Activated T-helper 1 cell treated with anti-CD3 and anti-CD28 coated beads, Interleukin-12 subunit alpha, Interleukin-12 subunit beta, Interleukin-2, Interleukin-4 antibody, amounts not matched to agents 30 ng/mL and 10 ng/mL and 1 ng/mL, durations not matched to agents 14 hours and 24 hours and 36 hours (primary cell): Measurements from ENCODE around the gene CD81. TPM values are rescaled to one million over a fixed set of nuclear protein-coding genes. Genes with fewer than 3 reads are reported as not detected.

ENCODE experiments used
- DNase-seq: peaks from one replicate; pipeline ENCODE4 v3.0.0; 2021; ENCODE audit warnings: low spot score
- H3K27ac Mint-ChIP-seq: one replicate; pipeline ENCODE4 v1.8.0; 2021; ENCODE audit warnings: mild to moderate bottlenecking, mixed read lengths
- H3K27me3 Mint-ChIP-seq: one replicate; pipeline ENCODE4 v1.8.0; 2022; ENCODE audit warnings: mild to moderate bottlenecking, moderate library complexity, mixed read lengths; ENCODE audit not compliant: insufficient read depth
- H3K36me3 Mint-ChIP-seq: one replicate; pipeline ENCODE4 v1.8.0; 2021; ENCODE audit warnings: low read depth, mixed read lengths
- H3K4me1 Mint-ChIP-seq: one replicate; pipeline ENCODE4 v1.8.0; 2021; ENCODE audit warnings: low read depth, mixed read lengths
- H3K4me3 Mint-ChIP-seq: one replicate; pipeline ENCODE4 v1.8.0; 2021; ENCODE audit warnings: mild to moderate bottlenecking, moderate library complexity, mixed read lengths
- H3K9me3 Mint-ChIP-seq: one replicate; pipeline ENCODE4 v1.8.0; 2021; ENCODE audit warnings: mixed read lengths
- intact Hi-C: fragments of 100-400 bp; cut with micrococcal nuclease; formaldehyde crosslinking; loops from one replicate; pipeline ENCODE4 v1.15.1; 2024
- total RNA-seq: library from RNA; stranded (reverse); gene quantifications from 2 replicates; pipeline ENCODE4 v1.2.3, GENCODE V29; 2022

The CD81 gene
- total RNA-seq, 1 donor from 2014 or later = 247 TPM

DNA sequence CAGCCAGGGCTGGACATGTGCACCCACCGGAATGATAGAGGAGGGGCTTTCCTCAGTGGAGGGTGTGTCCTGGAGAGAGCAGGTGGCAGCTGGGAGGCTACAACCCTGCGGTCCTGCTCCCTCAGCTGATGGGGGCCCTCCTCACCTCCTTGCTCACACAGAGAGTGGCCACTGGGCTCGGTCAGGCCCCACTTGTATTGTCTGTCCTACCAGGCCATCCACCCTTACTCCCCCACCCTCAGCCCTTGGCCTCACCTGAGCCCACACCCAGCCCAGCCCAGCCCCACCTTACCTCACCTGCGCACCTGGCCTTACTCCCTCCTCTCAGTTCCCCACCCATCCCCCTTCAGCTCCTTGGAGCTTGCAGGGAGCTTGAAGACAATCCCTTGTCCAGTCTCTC is 64.1 kb downstream of the CD81 start:
- Mint-ChIP-seq H3K9me3 (no peaks in the 10 kb centered on the region), H3K27ac (no peak overlapping the region), H3K36me3 (no peaks in the 10 kb centered on the region), H3K4me1 (peaks cover 16% of the 10 kb centered on the region), H3K27me3 (peaks cover 23% of the 10 kb centered on the region), H3K4me3 (no peak overlapping the region)
- no peak for DNase-seq
- intact Hi-C loops = loop anchor here (10.0 kb wide), 1 partner anchor 1954 kb away; the partner anchor contains the start of gene TRIM21

DNA sequence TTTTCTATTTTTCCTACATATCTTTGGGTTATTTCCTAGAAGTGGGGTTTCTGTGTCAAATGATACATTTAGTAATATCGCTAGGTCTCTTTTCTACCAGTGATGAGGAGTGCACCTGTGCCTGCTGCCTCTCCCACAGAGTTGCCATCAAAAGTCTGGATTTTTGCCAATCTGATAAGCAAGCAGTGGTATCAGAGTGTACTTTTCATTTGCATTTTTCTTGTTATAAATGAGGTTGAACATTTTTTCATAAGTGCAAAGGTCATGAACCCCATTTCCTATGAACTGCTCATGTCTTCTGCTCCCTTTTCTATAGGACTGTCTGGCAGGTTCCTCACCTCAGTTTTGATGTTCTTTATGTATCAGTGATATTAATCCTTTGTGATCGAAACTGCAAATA is 65.5 kb downstream of the CD81 start:
- Mint-ChIP-seq H3K36me3 (no peaks in the 10 kb centered on the region), H3K4me3 (no peak overlapping the region), H3K9me3 (no peaks in the 10 kb centered on the region), H3K27me3 (peaks cover 23% of the 10 kb centered on the region), H3K27ac (no peak overlapping the region), H3K4me1 (peaks cover 24% of the 10 kb centered on the region)
- intact Hi-C loops = loop anchor here (10.0 kb wide), 1 partner anchor 1952 kb away; the partner anchor contains the start of gene TRIM21
- no peak for DNase-seq

DNA sequence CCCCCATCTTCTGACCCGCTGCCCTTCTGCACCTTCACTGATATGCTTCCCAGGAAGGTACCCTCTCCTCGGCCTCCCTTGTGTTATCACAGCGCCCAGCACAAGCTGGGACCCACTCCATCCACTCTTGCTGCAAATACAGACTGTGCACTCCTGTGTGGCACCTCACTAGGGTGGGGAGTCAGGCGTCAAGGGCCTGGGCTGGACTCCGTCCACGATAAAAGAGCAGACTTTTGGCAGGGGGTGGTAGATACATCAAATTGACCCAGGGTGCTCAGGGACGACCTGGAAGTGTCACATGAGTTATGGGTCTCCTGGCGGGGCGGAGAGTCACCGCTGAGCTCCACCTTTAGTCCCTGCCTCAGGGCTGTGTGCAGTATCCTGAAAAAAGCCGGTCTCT is 66.3 kb downstream of the CD81 start:
- Mint-ChIP-seq H3K4me1 (peaks cover 27% of the 10 kb centered on the region), H3K36me3 (no peaks in the 10 kb centered on the region), H3K27me3 (peaks cover 22% of the 10 kb centered on the region), H3K9me3 (no peaks in the 10 kb centered on the region), H3K27ac (no peak overlapping the region), H3K4me3 (peak overlapping the region; percentile 62)
- intact Hi-C loops = loop anchor here (10.0 kb wide), 1 partner anchor 1951 kb away; the partner anchor contains the start of gene TRIM21
- no peak for DNase-seq

DNA sequence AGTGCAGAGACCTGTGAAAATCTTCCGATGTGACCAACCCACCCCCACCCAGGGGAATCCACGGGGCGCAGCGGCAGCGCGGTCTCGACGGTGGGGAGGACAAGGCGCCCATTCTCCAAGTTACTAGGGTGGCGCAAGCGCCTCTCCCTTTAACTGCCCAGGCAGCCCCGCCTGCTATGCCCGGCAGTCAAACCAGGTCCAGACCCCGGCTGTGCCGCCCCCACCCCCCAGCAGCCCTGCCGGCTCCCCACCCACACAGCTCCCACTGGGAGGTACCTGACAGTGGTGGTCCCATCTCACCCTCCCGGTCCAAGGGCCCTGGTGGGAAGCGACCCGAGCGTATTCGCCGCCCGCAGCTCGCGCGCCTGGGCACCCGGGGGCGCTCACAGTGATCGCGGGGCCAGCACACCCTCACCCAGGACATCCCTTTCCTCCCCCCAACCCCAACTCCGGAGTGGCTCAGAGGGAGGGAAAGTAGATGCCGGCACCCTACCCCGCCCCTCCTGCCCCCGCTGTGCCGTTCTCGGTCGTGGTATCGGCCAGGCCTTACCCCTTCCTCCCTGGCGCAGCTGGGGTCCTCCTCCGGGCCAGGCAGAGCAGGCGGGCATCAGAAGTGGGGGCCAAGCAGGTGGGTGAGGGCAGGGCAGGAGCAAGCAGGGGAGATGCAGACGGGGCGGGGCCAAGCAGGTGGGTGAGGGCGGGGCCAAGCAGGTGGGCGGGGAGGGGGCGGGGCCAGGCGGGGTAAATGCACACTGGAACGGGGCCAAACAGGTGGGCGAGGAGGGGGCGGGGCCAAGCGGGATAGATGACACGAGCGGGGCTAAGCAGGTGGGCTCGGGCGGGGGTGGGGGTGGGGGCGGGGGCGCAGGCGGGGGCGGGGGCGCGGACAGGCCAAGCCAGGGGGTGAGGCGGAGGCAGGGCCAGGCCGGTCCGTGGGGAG is 67.0 kb downstream of the CD81 start, which contains the start of gene TRPM5:
Gene TRPM5 (minus strand): TSS at position 634 of the 940 bp plus-strand sequence. CDS start 21,478 bp downstream, outside the sequence.
- Mint-ChIP-seq H3K4me3 (peak within 1 kb of the TSS; percentile 88), H3K27ac (peak within 1 kb of the TSS; percentile 65), H3K27me3 (peaks cover 16% of the 10 kb centered on the region), H3K36me3 (no peaks in the 10 kb centered on the region), H3K9me3 (no peaks in the 10 kb centered on the region), H3K4me1 (peaks cover 27% of the 10 kb centered on the region)
- intact Hi-C loops = loop anchor here (1.0 to 10.0 kb wide), 4 partner anchors 44 to 1951 kb away; partner anchors contain the start of genes CD81, CDKN1C, TRIM21 and TSSC4
- no peak for DNase-seq

DNA sequence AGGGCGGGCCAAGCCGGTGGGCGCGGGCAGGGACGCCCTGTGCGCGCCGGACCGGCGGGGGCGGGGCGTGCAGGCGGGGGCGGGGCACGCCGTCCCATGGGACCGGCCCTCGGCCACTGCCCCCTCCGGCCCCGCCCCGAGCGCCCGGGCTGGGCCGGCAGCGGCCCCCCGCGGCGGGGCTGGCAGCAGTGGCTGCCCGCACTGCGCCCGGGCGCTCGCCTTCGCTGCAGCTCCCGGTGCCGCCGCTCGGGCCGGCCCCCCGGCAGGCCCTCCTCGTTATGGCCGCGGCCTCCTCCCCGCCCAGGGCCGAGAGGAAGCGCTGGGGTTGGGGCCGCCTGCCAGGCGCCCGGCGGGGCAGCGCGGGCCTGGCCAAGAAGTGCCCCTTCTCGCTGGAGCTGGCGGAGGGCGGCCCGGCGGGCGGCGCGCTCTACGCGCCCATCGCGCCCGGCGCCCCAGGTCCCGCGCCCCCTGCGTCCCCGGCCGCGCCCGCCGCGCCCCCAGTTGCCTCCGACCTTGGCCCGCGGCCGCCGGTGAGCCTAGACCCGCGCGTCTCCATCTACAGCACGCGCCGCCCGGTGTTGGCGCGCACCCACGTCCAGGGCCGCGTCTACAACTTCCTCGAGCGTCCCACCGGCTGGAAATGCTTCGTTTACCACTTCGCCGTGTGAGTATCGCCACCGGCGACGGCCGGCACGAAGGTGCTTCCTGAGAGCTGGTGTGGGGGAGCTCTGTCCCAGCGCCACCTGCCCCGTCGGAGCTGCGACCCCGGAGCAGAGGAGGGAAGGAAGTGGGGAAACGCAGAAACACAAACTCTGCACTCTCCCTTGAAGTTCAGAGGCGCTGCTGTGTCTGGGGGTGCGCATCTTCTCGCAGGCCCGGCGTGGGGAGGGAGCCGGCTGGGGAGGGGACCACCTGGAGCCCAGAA is 68.0 kb downstream of the CD81 start, which contains the start of gene KCNQ1:
Gene KCNQ1 (plus strand): TSS at position 188 of the 925 bp plus-strand sequence. CDS start 91 bp downstream, at position 279.
- H3K27ac Mint-ChIP-seq = peak within 1 kb of the TSS; percentile 65
- peaks cover 27% of the 10 kb centered on the region for H3K4me1 Mint-ChIP-seq
- no peaks in the 10 kb centered on the region for H3K36me3 Mint-ChIP-seq
- peaks cover 14% of the 10 kb centered on the region for H3K27me3 Mint-ChIP-seq
- no peaks in the 10 kb centered on the region for H3K9me3 Mint-ChIP-seq
- intact Hi-C loops = loop anchor here (1.0 to 10.0 kb wide), 4 partner anchors 45 to 1950 kb away; partner anchors contain the start of genes CD81, CDKN1C, TRIM21 and TSSC4
- H3K4me3 Mint-ChIP-seq = peak within 1 kb of the TSS; percentile 88
- peak; percentile 49 for DNase-seq

DNA sequence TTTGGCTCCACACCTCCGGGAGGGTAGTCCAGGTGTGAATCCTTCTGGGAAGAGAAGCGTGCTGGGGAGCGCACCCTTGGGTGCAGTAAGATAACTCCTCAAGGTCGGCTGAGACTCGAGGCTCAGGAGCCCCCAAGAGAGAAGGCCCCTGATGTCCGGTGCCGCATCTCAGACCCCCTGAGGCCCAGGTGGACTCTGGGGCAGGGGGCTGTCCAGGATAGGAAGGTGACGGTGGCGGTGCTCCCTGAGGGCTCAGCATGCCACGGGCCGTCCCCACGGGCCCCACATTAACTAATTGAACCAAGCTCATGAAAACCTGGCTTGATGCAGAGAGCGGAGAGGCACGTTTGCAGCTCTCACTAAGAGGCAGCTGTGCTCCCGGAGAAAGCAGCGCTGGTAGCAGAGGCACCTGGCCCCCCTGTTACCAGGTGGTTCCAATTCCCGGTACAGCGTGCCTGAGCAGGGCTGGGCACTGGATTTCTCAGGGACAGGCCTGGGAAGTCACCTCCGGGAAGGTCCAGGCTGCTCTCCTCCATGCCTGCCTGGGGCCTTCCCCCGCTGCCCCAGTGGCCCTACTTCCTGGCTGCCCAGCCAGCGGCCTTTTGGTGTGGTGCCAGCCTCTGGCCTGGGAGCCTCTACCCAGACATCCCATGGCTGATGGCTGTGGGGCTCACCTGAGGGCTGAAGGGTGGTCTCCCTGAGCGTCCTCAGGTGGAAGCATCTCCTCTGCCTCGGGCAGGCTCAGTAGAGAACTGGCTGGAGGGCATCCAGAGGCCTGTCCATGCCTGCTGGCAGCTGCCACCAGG is 68.8 kb downstream of the CD81 start:
- Mint-ChIP-seq H3K27me3 (peaks cover 14% of the 10 kb centered on the region), H3K4me3 (peak overlapping the region; percentile 88), H3K4me1 (peaks cover 27% of the 10 kb centered on the region), H3K9me3 (no peaks in the 10 kb centered on the region), H3K36me3 (no peaks in the 10 kb centered on the region), H3K27ac (no peak overlapping the region)
- DNase-seq = no peak
- intact Hi-C loops = loop anchor here (10.0 kb wide), 1 partner anchor 1949 kb away; the partner anchor contains the start of gene TRIM21

DNA sequence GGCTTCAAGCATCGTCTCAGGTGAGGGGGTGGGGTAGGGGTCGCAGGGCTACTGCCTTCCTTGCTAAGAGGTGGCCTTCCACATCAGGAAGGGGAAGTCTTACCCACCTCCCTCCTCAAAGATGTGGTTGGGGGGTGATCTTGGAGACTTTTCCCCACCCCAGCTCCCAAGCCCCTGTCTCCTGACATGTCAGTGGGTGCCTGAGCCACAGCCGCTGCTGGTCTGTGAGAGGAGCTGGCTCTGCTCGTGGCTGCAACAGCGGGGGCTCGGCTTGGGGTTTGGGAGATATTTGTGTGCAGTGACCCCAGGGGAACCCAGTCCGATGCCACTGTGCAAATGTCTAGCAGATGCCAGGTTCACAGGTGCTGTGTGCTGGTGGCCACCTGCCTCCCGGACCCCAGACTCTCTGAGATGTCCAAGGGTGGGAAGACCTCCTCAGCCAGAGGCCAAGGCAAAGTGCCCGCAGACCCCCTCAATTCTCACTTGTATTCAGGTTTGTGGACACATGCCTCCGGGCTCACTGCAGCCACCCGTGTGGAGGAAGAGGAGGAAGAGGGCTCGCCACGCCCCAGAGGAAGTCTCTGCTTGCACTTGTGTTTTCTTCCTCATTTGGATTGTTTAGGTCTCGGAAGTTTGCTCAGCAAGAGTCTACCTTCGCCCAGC is 69.6 kb downstream of the CD81 start:
- peak overlapping the region; percentile 80 for H3K27ac Mint-ChIP-seq
- DNase-seq = peak; percentile 15
- H3K9me3 Mint-ChIP-seq = no peaks in the 10 kb centered on the region
- peak overlapping the region; percentile 76 for H3K4me3 Mint-ChIP-seq
- no peaks in the 10 kb centered on the region for H3K36me3 Mint-ChIP-seq
- H3K4me1 Mint-ChIP-seq = peaks cover 27% of the 10 kb centered on the region
- intact Hi-C loops = loop anchor here (10.0 kb wide), 1 partner anchor 1948 kb away; the partner anchor contains the start of gene TRIM21
- H3K27me3 Mint-ChIP-seq = peaks cover 14% of the 10 kb centered on the region

Other genes starting within 250 kb of the CD81 start
- gene IGF2, start 237.9 kb upstream of the CD81 start, total RNA-seq = 1.2 and 1.5 TPM in 2 replicates
- not detected in 2 replicates for gene INS, start 216.1 kb upstream of the CD81 start, total RNA-seq
- gene TH, start 205.5 kb upstream of the CD81 start, total RNA-seq = not detected in 2 replicates
- 0.42 and 0.54 TPM in 2 replicates for gene ASCL2, start 106.7 kb upstream of the CD81 start, total RNA-seq
- gene C11orf21, start 75.4 kb upstream of the CD81 start, total RNA-seq = 2.3 and 2.5 TPM in 2 replicates
- 2.1 and 2.2 TPM in 2 replicates for gene TSPAN32, start 75.3 kb upstream of the CD81 start, total RNA-seq
- gene TSSC4, start 23.4 kb downstream of the CD81 start, total RNA-seq = 70.8 and 76.4 TPM in 2 replicates
- gene TRPM5, start 67.2 kb downstream of the CD81 start, total RNA-seq = not detected in 2 replicates
- gene KCNQ1, start 67.7 kb downstream of the CD81 start, total RNA-seq = 5.3 and 6.4 TPM in 2 replicates